ENCODE data around the gene KMT2A.
A peak's percentile ranks its signal among the peaks of the same experiment; 100 is the strongest.

KMT2A gene

GRCh38 chr11:118524757-118525470 is 88.6 kb downstream of the KMT2A start:
- TF ChIP-seq MYC (IDR thresholded peaks at IDR 0.05; ENCODE audit: low read depth, low read length) (peak; percentile 54), MAX (IDR thresholded peaks at IDR 0.05; ENCODE audit: low read depth, low read length) (peak; percentile 32; the same call in 1 of the 2 replicates), POLR2A (IDR thresholded peaks at IDR 0.05; ENCODE audit: extremely low read depth, insufficient read length) (no peak)
- peak; percentile 85 for DNase-seq (ENCODE audit: low read depth)
- no peak overlapping the region for H3K4me3 ChIP-seq (ENCODE audit: low read depth, low read length)

DNA sequence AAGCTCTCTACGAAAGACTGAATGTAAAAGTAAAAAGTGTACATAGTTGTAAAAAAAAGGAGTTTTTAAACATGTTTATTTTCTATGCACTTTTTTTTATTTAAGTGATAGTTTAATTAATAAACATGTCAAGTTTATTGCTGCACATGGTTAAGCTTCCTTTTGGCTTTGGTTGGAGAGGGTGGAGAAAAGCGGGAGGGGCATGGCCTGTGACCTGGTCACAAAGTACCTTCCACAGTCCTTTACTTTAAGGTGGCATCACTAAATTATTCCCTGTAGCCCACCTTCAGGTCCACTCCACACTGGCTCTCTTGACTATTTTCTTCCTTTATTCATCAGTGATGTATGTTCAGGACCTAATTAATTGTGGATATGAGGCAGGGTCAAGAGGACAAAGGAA is 90.4 kb downstream of the KMT2A start:
- TF ChIP-seq MAX (IDR thresholded peaks at IDR 0.05; ENCODE audit: low read depth, low read length) = no peak
- TF ChIP-seq, protein P1, sequence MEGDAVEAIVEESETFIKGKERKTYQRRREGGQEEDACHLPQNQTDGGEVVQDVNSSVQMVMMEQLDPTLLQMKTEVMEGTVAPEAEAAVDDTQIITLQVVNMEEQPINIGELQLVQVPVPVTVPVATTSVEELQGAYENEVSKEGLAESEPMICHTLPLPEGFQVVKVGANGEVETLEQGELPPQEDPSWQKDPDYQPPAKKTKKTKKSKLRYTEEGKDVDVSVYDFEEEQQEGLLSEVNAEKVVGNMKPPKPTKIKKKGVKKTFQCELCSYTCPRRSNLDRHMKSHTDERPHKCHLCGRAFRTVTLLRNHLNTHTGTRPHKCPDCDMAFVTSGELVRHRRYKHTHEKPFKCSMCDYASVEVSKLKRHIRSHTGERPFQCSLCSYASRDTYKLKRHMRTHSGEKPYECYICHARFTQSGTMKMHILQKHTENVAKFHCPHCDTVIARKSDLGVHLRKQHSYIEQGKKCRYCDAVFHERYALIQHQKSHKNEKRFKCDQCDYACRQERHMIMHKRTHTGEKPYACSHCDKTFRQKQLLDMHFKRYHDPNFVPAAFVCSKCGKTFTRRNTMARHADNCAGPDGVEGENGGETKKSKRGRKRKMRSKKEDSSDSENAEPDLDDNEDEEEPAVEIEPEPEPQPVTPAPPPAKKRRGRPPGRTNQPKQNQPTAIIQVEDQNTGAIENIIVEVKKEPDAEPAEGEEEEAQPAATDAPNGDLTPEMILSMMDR (IDR thresholded peaks at IDR 0.05; ENCODE audit: low read depth, low read length) = no peak
- TF ChIP-seq MYC (IDR thresholded peaks at IDR 0.05; ENCODE audit: low read depth, low read length) = no peak
- TF ChIP-seq POLR2A (IDR thresholded peaks at IDR 0.05; ENCODE audit: extremely low read depth, insufficient read length) = no peak
- no peak for DNase-seq (ENCODE audit: low read depth)
- H3K4me3 ChIP-seq (ENCODE audit: low read depth, low read length) = no peak overlapping the region

- no peak for DNase-seq (ENCODE audit: low read depth)
- H3K4me3 ChIP-seq (ENCODE audit: low read depth, low read length) = no peak within 1 kb of the TSS
- TF ChIP-seq POLR2A (IDR thresholded peaks at IDR 0.05; ENCODE audit: extremely low read depth, insufficient read length) = no peak
- TF ChIP-seq MAX (IDR thresholded peaks at IDR 0.05; ENCODE audit: low read depth, low read length) = no peak
- TF ChIP-seq, protein P1 (IDR thresholded peaks at IDR 0.05; ENCODE audit: low read depth, low read length) = no peak
- no peak for TF ChIP-seq MYC (IDR thresholded peaks at IDR 0.05; ENCODE audit: low read depth, low read length)
Measured at GRCh38 chr11:118527109-118527508, 90.8 kb downstream of the KMT2A start, which contains the start of gene TTC36. TSS of gene TTC36 (plus strand) at chr11:118527474. CDS start at chr11:118527495, 21 bp downstream.

DNA sequence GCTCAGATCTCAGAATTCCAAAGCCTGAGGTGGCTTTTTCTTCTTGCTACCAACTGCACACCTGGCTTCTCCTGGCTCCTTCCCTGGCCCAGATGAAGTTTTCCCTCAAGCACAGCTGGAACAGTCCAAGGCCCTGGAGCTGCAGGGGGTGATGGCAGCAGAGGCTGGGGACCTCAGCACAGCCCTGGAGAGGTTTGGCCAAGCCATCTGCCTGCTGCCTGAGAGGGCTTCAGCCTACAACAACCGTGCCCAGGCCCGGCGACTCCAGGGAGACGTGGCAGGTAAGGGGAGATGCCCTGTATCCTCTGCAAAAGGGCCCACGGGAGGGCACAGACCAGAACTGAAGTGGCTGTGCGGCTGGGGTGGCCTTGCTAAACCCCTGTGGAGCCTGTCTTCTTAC is 92.2 kb downstream of the KMT2A start:
- no peak overlapping the region for H3K4me3 ChIP-seq (ENCODE audit: low read depth, low read length)
- TF ChIP-seq, protein P1 (IDR thresholded peaks at IDR 0.05; ENCODE audit: low read depth, low read length) = no peak
- TF ChIP-seq MAX (IDR thresholded peaks at IDR 0.05; ENCODE audit: low read depth, low read length) (no peak), MYC (IDR thresholded peaks at IDR 0.05; ENCODE audit: low read depth, low read length) (no peak), POLR2A (IDR thresholded peaks at IDR 0.05; ENCODE audit: extremely low read depth, insufficient read length) (no peak)
- DNase-seq (ENCODE audit: low read depth) = no peak

GRCh38 chr11:118529584-118530175 is 93.4 kb downstream of the KMT2A start:
- TF ChIP-seq MAX (IDR thresholded peaks at IDR 0.05; ENCODE audit: low read depth, low read length) = no peak
- no peak for TF ChIP-seq POLR2A (IDR thresholded peaks at IDR 0.05; ENCODE audit: extremely low read depth, insufficient read length)
- TF ChIP-seq, protein P1 (IDR thresholded peaks at IDR 0.05; ENCODE audit: low read depth, low read length) = no peak
- no peak overlapping the region for H3K4me3 ChIP-seq (ENCODE audit: low read depth, low read length)
- DNase-seq (ENCODE audit: low read depth) = no peak

DNA sequence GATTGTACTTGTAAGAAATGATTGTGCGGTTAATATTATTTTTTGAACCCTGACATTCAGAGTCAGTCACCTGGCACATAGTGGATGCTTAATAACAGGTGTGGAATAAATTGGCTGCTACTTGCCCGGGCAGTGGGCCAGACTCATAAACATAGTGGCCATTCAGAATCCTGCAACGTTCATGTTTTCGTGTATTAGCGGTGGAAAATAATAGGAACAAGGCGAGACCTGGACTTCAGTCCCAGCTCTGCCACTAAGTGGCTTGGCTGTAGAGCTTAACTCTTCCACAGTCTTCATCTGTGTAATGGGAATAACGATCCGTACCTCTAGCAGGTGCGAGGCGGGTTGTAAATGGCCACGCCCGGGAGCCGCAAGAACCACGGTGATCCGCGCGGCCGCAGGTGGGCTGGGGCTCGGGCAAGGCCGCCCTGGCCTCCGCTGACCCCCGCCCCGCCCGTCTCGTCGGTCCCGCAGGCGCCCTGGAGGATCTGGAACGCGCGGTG is 93.9 kb downstream of the KMT2A start:
- DNase-seq (ENCODE audit: low read depth) = no peak
- no peak overlapping the region for H3K4me3 ChIP-seq (ENCODE audit: low read depth, low read length)
- TF ChIP-seq MYC (IDR thresholded peaks at IDR 0.05; ENCODE audit: low read depth, low read length) = no peak
- TF ChIP-seq, protein P1 (IDR thresholded peaks at IDR 0.05; ENCODE audit: low read depth, low read length) = no peak
- no peak for TF ChIP-seq MAX (IDR thresholded peaks at IDR 0.05; ENCODE audit: low read depth, low read length)
- no peak for TF ChIP-seq POLR2A (IDR thresholded peaks at IDR 0.05; ENCODE audit: extremely low read depth, insufficient read length)

Data from NB4 (cell line).